PC-9 (cell line): ENCODE data around the gene SLC5A1.

Source experiments
- CTCF ChIP-seq: fragments of 200-600 bp; sonication (generic); conservative IDR thresholded peaks from 2 replicates; pipeline ENCODE4 v1.6.1; 2017; ENCODE audit warnings: mixed run types, antibody characterized with exemption, mild to moderate bottlenecking, moderate library complexity
- EZH2 ChIP-seq: fragments of 200-600 bp; sonication (generic); IDR thresholded peaks from 2 replicates; pipeline ENCODE4 v1.8.0; 2017; ENCODE audit warnings: antibody characterized with exemption, low read depth

DNA sequence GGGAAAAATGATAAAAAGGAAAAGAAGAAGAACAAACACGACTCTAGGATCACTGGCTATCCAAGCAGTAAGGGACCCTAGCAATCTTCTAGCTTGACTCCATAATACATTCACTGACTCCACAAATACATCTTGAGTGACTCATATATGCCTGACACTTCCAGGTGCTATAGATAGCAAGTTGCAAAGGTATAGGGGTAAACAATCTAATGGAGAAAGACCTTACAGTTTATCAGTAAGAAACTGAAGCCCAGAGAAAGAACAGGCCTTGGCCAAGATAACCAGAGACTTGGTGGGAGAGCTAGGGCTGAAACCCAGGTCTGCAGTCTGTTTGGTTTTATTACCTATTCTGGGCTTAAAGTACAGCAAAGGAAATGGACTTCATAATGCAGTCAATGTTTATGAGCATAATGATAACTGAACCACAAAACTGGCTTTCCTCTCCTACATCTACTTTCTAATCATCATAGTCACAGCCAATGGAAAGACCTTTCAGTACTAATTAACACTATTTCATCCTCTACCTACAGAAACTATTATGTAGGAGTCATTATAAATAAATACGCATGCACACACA is 19.7 kb upstream of the SLC5A1 start:
- TF ChIP-seq CTCF (no peak), EZH2 (no peak)
